NT2/D1 (cell line): ENCODE data around the gene ANO1.

Source experiments
- DNase-seq: peaks from one replicate; pipeline ENCODE4 v3.0.0-alpha.2; 2011; ENCODE audit warnings: low read depth, low spot score
- H3K27me3 ChIP-seq: 2 replicates; pipeline ENCODE4 v1.6.0; 2011; ENCODE audit warnings: mild to moderate bottlenecking; ENCODE audit not compliant: insufficient read length, insufficient read depth
- H3K36me3 ChIP-seq: 2 replicates; pipeline ENCODE4 v1.6.1; 2011; ENCODE audit warnings: mild to moderate bottlenecking, low read length, mixed read lengths; ENCODE audit not compliant: insufficient read depth, insufficient read length
- H3K4me1 ChIP-seq: 2 replicates; pipeline ENCODE4 v1.5.1; 2011; ENCODE audit not compliant: insufficient read depth, insufficient read length
- H3K4me3 ChIP-seq: 2 replicates; pipeline ENCODE4 v1.5.1; 2011; ENCODE audit warnings: low read depth; ENCODE audit not compliant: insufficient read length
- H3K9ac ChIP-seq: 2 replicates; pipeline ENCODE4 v1.6.0; 2011; ENCODE audit warnings: low read depth; ENCODE audit not compliant: insufficient read length
- H3K9me3 ChIP-seq: 2 replicates; pipeline ENCODE4 v1.5.1; 2011; ENCODE audit warnings: mild to moderate bottlenecking, low read length; ENCODE audit not compliant: insufficient read depth
- SUZ12 ChIP-seq: IDR thresholded peaks from 2 replicates; pipeline ENCODE4 v1.6.1; 2011; ENCODE audit not compliant: insufficient read length, insufficient read depth; ENCODE audit errors: extremely low read depth
- YY1 ChIP-seq: IDR thresholded peaks from 2 replicates; pipeline ENCODE4 v1.6.1; 2011; ENCODE audit not compliant: insufficient read length, insufficient read depth
- ZNF274 ChIP-seq: IDR thresholded peaks from 2 replicates; pipeline ENCODE4 v1.6.1; 2011; ENCODE audit warnings: mild to moderate bottlenecking, low read depth, low read length

Gene ANO1

GRCh38 chr11:70078095-70078780 lies at the start of gene ANO1:
ANO1 (plus strand) TSS chr11:70078317; CDS start chr11:70078607, 290 bp downstream.
- peak within 1 kb of the TSS; percentile 64 for H3K9ac ChIP-seq
- H3K36me3 ChIP-seq: no peaks in the 10 kb centered on the region
- peaks cover 77% of the 10 kb centered on the region for H3K27me3 ChIP-seq
- TF ChIP-seq SUZ12 (no peak), YY1 (no peak)
- H3K9me3 ChIP-seq: no peaks in the 10 kb centered on the region
- DNase-seq: no peak
- peak within 1 kb of the TSS; percentile 43 for H3K4me3 ChIP-seq
- peaks cover 5% of the 10 kb centered on the region for H3K4me1 ChIP-seq

- H3K4me1 ChIP-seq: peaks cover 4% of the 10 kb centered on the region
These were observed 48.8 kb upstream of the ANO1 start for GRCh38 chr11:70029115-70029860.

GRCh38 chr11:70029861-70030380 lies 48.2 kb upstream of the ANO1 start:
- peaks cover 4% of the 10 kb centered on the region for H3K27me3 ChIP-seq
- H3K4me3 ChIP-seq: no peak overlapping the region
- H3K4me1 ChIP-seq: peaks cover 4% of the 10 kb centered on the region
- TF ChIP-seq ZNF274 (no peak), YY1 (no peak), SUZ12 (no peak)
- H3K9me3 ChIP-seq: no peaks in the 10 kb centered on the region
- DNase-seq: no peak
- no peaks in the 10 kb centered on the region for H3K36me3 ChIP-seq
- no peak overlapping the region for H3K9ac ChIP-seq

More at GRCh38 chr11:70029115-70029860, 48.8 kb upstream of the ANO1 start:
- Histone ChIP-seq H3K9me3 (no peaks in the 10 kb centered on the region), H3K9ac (no peak overlapping the region), H3K4me3 (no peak overlapping the region), H3K27me3 (peaks cover 4% of the 10 kb centered on the region), H3K36me3 (no peaks in the 10 kb centered on the region)
- DNase-seq: no peak
- TF ChIP-seq SUZ12 (no peak), YY1 (no peak), ZNF274 (no peak)

- no peaks in the 10 kb centered on the region for H3K9me3 ChIP-seq
- H3K4me1 ChIP-seq: peaks cover 6% of the 10 kb centered on the region
- H3K36me3 ChIP-seq: no peaks in the 10 kb centered on the region
- H3K27me3 ChIP-seq: peaks cover 4% of the 10 kb centered on the region
- no peak overlapping the region for H3K9ac ChIP-seq
- no peak for DNase-seq
- TF ChIP-seq ZNF274: no peak
- TF ChIP-seq SUZ12: no peak
- no peak for TF ChIP-seq YY1
- H3K4me3 ChIP-seq: no peak overlapping the region
These were observed 47.7 kb upstream of the ANO1 start for GRCh38 chr11:70030412-70030811.

- 0 out of 2 replicates have a peak, but pooled peaks cover under 1% of the 10 kb centered on the region for H3K9me3 ChIP-seq
- H3K9ac ChIP-seq: no peak overlapping the region
- no peak for DNase-seq
- no peaks in the 10 kb centered on the region for H3K36me3 ChIP-seq
- H3K4me1 ChIP-seq: peaks cover 6% of the 10 kb centered on the region
- TF ChIP-seq ZNF274 (no peak), SUZ12 (no peak), YY1 (no peak)
- H3K27me3 ChIP-seq: peaks cover 4% of the 10 kb centered on the region
- H3K4me3 ChIP-seq: no peak overlapping the region
These were observed 46.3 kb upstream of the ANO1 start for GRCh38 chr11:70031631-70032469.

- Histone ChIP-seq H3K9ac (no peak overlapping the region), H3K4me1 (peaks cover 6% of the 10 kb centered on the region), H3K27me3 (peaks cover 4% of the 10 kb centered on the region), H3K4me3 (no peak overlapping the region), H3K36me3 (no peaks in the 10 kb centered on the region), H3K9me3 (peaks cover 6% of the 10 kb centered on the region; the same call in 1 of the 2 replicates)
- no peak for TF ChIP-seq YY1
- TF ChIP-seq SUZ12: no peak
- TF ChIP-seq ZNF274: no peak
- no peak for DNase-seq
These were observed 45.7 kb upstream of the ANO1 start for GRCh38 chr11:70032470-70032795.

GRCh38 chr11:70032943-70033710 lies 45.0 kb upstream of the ANO1 start:
- H3K4me1 ChIP-seq: peaks cover 6% of the 10 kb centered on the region
- H3K27me3 ChIP-seq: peaks cover 4% of the 10 kb centered on the region
- no peaks in the 10 kb centered on the region for H3K36me3 ChIP-seq
- no peak overlapping the region for H3K4me3 ChIP-seq
- no peak for TF ChIP-seq ZNF274
- TF ChIP-seq YY1: no peak
- TF ChIP-seq SUZ12: no peak
- no peak overlapping the region for H3K9ac ChIP-seq
- H3K9me3 ChIP-seq: peaks cover 13% of the 10 kb centered on the region; the same call in 1 of the 2 replicates
- DNase-seq: no peak
